Measurements from ENCODE around the gene SIRT2.

Gene SIRT2

DNA sequence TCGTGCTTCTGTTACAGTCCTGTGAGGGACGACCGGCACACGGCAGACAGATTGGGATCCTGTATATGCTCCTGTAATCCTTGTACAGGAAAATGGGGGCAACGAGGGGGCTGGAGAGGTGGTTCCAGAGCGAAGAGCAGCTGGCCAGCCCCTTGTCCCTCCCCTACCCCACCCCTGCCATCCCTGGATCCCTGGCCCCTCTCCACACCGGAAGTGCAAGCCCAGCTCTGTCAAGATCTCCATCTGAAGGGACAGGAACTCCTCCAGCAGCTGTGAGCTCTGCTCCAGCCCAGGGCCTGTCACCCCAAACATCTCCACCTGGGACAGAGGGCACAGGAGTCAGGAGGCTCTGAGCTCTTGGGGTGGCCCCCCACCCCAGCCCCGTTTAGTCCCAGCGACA lies 18.1 kb upstream of the SIRT2 start:
- Histone ChIP-seq H3K9me3 (no peaks in the 10 kb centered on the region), H3K4me1 (ENCODE audit: control insufficient read depth in 1 of 2, insufficient read depth in 1 of 2, low read depth in 1 of 2, low read length in 1 of 2) (no peaks in the 10 kb centered on the region), H3K27me3 (peaks cover under 1% of the 10 kb centered on the region), H3K36me3 (no peaks in the 10 kb centered on the region), H3K27ac (no peak overlapping the region), H3K4me3 (ENCODE audit: low read depth in 1 of 2, low read length in 1 of 2) (no peak overlapping the region)
- TF ChIP-seq, protein P1, sequence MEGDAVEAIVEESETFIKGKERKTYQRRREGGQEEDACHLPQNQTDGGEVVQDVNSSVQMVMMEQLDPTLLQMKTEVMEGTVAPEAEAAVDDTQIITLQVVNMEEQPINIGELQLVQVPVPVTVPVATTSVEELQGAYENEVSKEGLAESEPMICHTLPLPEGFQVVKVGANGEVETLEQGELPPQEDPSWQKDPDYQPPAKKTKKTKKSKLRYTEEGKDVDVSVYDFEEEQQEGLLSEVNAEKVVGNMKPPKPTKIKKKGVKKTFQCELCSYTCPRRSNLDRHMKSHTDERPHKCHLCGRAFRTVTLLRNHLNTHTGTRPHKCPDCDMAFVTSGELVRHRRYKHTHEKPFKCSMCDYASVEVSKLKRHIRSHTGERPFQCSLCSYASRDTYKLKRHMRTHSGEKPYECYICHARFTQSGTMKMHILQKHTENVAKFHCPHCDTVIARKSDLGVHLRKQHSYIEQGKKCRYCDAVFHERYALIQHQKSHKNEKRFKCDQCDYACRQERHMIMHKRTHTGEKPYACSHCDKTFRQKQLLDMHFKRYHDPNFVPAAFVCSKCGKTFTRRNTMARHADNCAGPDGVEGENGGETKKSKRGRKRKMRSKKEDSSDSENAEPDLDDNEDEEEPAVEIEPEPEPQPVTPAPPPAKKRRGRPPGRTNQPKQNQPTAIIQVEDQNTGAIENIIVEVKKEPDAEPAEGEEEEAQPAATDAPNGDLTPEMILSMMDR (IDR thresholded peaks at IDR 0.05) = no peak

DNA sequence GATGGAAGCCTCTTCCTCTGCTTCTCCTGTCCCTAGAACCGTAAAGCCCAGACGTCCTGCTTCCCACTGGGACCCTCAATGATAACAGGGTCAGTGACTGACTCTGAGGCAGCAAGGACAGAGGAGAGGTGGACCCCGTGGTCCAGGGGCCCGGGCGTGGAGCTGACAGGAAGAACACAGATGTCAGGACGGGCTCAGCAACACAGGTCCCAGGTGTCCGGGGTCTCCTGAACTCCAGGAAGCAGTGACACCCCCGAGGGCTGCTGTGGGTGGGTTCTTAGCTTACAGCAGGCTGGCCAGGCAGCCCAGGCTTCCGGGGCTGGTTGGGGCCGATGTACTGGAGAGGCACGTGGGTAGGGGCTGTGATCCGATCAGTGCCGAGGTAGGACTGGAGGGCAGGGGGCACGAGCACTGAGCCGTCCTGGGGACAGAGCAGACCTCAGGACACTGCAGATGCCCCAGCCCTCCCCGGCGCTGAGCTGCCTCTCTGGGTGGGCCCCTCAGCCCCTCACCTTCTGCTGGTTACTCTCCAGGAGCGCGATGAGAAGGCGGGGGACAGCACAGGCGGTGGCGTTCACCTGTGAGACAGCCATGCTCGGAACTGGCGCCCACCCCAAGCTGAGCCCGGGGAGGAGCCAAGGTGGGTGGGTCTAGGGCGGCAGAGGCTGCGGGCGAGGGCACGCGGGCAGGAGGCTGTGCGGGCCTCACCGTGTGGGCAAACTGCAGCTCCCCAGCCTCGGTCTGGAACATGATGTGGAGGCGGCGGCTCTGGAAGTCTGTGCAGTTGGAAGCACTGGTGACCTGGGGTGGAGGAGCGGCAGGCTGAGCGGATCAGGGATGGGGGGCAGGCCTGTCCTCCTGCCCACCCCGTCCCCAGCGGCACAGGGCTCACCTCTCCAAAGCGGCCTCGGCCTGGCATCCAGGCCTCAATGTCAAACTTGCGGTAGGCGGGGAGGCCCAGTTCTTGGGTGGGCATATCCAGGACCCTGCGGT lies 16.2 kb upstream of the SIRT2 start:
- H3K9me3 ChIP-seq = no peaks in the 10 kb centered on the region
- TF ChIP-seq, protein P1 (IDR thresholded peaks at IDR 0.05) = no peak
- H3K27ac ChIP-seq = no peak overlapping the region
- H3K4me1 ChIP-seq (ENCODE audit: control insufficient read depth in 1 of 2, insufficient read depth in 1 of 2, low read depth in 1 of 2, low read length in 1 of 2) = no peaks in the 10 kb centered on the region
- H3K4me3 ChIP-seq (ENCODE audit: low read depth in 1 of 2, low read length in 1 of 2) = no peak overlapping the region
- no peaks in the 10 kb centered on the region for H3K36me3 ChIP-seq
- H3K27me3 ChIP-seq = peaks cover 11% of the 10 kb centered on the region

DNA sequence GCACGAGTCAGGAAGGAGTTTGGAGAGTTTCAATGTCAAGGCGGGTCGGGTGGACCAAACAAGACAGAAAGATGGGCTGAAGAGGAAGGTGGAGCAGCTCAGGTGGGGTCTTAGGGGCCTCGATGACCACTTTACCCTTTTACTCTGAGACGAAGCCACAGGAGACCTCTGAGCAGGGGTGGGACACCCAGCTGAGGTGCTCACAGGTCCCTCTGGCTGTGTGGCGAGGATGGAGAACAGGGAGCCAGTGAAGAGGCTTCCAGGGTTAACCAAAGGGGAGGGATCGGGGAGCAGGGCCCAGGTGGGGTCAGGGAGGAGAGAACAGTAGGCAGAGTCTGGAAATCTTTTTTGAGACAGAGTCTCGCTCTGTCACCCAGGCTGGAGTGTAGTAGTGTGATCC lies 14.5 kb upstream of the SIRT2 start:
- Histone ChIP-seq H3K36me3 (peaks cover 5% of the 10 kb centered on the region), H3K27me3 (peaks cover 11% of the 10 kb centered on the region), H3K9me3 (no peaks in the 10 kb centered on the region), H3K4me1 (ENCODE audit: control insufficient read depth in 1 of 2, insufficient read depth in 1 of 2, low read depth in 1 of 2, low read length in 1 of 2) (no peaks in the 10 kb centered on the region), H3K27ac (no peak overlapping the region), H3K4me3 (ENCODE audit: low read depth in 1 of 2, low read length in 1 of 2) (no peak overlapping the region)
- TF ChIP-seq, protein P1 (IDR thresholded peaks at IDR 0.05) = no peak

DNA sequence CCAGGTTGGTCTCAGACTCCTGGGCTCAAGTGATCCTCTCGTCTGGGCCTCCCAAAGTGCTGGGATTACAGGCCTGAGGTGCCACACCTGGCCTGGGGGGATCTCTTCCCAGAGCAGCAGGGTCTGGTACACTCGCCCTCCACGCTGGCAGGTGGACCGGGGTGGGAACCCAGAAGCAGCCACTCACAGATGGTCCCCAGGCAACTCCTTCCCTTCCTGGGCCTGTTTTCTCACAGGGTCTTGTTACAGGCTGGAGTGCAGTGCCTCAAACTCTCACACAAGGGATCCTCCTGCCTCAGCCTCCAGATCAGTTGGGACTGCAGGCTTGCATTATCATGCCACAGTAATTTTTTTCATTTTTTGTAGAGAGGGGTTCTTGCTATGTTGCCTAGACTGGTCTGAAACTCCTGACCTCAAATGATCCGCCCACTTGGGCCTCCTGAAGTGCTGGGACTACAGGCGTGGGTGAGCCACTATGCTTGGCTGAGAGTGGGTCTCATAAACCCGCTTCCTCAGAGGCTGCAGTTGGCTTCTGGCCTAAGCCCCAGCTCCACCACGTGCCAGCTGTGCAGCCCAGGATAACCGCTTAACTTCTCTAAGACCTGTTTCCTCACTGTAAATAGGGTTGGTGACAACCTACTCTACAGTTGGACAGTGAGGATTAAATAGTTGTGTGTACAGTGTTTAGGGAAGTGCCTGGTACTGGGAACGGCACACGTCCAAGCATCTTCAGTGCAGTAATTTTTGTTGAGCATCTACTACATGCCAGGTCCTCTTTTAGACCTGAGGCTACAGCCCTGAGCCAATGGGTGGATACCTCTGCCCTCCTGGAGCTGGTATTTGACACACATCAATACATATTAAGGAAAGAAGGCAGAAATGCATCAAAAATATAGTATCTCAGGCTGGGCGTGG lies 13.4 kb upstream of the SIRT2 start:
- TF ChIP-seq, protein P1 (IDR thresholded peaks at IDR 0.05) = no peak
- no peak overlapping the region for H3K27ac ChIP-seq

DNA sequence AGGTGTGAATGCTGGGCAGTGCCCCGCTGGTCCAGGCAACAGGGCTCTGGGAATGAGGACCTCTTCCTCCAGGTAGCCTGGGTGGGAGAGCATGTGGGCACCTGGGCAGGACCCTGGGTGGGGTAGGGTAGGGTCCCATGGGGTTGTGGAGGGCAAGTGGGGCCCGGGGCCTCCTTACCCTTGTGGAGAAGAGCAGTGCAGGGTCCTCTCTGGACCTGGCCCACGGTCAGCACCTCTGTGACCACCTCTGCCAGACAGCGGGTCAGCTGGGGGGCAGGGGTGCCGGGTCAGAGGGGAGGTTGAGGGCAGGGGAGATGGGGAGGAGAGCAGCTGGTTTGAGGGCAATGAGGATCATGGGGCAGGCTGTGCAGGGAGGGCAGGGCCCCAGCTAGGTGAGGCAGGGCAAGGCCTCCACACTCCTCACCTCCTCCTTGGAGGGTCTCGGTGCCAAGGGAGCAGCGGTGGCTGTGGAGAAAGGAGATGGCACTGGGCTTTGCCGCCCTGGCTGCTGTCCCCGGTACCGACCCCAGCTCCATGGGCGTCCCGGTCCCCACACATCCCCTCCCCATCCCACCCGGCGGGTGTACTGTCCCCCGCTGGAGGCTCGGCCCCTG lies 12.1 kb upstream of the SIRT2 start:
- TF ChIP-seq, protein P1 (IDR thresholded peaks at IDR 0.05) = no peak
- peaks cover 11% of the 10 kb centered on the region for H3K27me3 ChIP-seq

More for the DNA sequence above, 13.4 kb upstream of the SIRT2 start:
- no peaks in the 10 kb centered on the region for H3K9me3 ChIP-seq
- H3K27me3 ChIP-seq = peaks cover 11% of the 10 kb centered on the region
- H3K36me3 ChIP-seq = peaks cover 16% of the 10 kb centered on the region
- H3K4me1 ChIP-seq (ENCODE audit: control insufficient read depth in 1 of 2, insufficient read depth in 1 of 2, low read depth in 1 of 2, low read length in 1 of 2) = no peaks in the 10 kb centered on the region
- H3K4me3 ChIP-seq (ENCODE audit: low read depth in 1 of 2, low read length in 1 of 2) = no peak overlapping the region

More for the DNA sequence above, 12.1 kb upstream of the SIRT2 start:
- no peaks in the 10 kb centered on the region for H3K9me3 ChIP-seq
- peaks cover 29% of the 10 kb centered on the region for H3K36me3 ChIP-seq
- no peaks in the 10 kb centered on the region for H3K4me1 ChIP-seq (ENCODE audit: control insufficient read depth in 1 of 2, insufficient read depth in 1 of 2, low read depth in 1 of 2, low read length in 1 of 2)
- H3K27ac ChIP-seq = no peak overlapping the region
- no peak overlapping the region for H3K4me3 ChIP-seq (ENCODE audit: low read depth in 1 of 2, low read length in 1 of 2)

All from neutrophil (primary cell).